ENCODE data around the gene RPP30. TPM values are rescaled to one million over a fixed set of nuclear protein-coding genes. Genes with fewer than 3 reads are reported as not detected.

RPP30 gene
- polyA plus RNA-seq, 6 donors from 2014 or later: 21.6 to 57.4 (median 50.7) TPM

DNA sequence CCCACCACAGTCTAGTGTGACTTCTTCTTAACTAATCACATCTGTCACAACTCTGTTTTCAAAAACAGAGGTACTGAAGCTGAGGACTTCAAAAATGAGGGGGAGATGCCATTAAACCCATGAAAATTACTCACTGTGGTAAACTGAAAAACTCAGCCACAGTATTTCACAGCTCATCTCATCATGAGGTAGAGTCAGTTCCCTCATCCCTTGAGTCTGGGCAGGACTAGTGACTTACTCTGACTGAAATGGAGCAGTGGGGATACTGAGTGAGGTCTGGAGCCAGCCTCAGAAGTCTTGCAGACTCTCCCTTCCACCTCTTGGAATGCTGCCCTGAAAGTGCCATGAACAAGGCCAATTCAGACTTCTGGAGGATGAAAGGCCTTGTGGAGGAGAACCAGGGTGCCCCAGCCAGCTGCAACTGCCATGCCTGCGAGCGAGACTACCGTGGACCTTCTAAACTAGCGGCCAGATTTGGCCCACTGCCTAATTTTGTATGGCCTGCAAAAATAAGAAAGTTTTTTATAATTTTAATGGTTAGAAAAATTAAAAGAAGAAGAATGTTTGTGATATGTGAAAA, 73.8 kb downstream of the RPP30 start:
- ATAC-seq (ENCODE audit: low read depth in 2 of 2) (no peak), DNase-seq (no peak)
- Mint-ChIP-seq H3K4me1 (peaks cover 0 to 3% (median 0%) of the 10 kb centered on the region in 3 donors), H3K4me3 (no peak overlapping the region), H3K27me3 (no peaks in the 10 kb centered on the region), H3K36me3 (peaks cover 0 to 6% of the 10 kb centered on the region in 2 donors), H3K9me3 (no peaks in the 10 kb centered on the region), H3K27ac (peak overlapping the region in 1 of 6 donors; percentile 32)

DNA sequence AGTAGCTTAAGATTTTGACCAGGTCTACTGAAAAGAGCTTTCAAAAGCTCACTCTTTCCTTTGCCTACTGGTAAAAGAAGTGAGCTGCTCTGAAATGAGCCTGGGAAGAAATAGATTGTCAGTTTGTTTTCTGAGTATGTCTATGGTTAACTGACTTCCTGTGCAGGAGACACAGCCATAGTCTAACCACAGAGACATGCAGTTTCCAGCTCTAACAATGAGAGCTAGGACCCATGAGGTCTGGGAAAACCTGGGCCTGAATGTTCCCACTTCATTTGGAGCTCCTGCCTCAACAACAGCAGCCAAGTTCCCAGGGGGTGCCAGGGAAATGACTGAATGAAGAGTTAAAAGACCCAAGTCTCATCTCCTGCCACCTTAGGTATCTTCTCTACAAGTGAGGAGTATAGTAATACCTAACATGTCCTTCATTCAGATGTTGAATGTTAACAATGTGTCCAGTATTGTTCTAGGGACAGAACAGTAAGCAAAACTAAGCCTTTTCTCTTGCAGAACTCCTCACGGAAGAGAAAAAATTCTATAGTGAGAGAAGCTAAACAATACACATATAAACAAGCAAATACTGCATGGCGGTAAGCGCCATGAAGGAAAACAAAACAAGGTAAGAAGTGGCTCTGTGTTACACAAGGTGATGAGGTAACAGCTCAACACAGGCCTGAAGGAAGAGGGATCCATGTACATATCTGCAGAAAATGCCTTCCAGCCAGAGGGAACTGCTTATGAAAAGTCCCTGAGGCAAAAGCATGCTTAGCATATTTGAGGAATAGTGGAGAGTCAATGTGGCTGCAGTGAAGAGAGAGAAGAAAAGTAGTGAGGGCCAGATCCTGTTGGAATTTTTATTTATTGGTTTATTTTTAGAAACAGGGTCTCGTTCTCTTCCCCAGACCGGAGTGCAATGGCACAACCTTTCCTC, 75.5 kb downstream of the RPP30 start:
- ATAC-seq (ENCODE audit: low read depth in 2 of 2) (no peak), DNase-seq (no peak)
- Mint-ChIP-seq H3K36me3 (peaks cover 0 to 6% of the 10 kb centered on the region in 2 donors), H3K27me3 (no peaks in the 10 kb centered on the region), H3K27ac (peak overlapping the region in 1 of 6 donors; percentile 10), H3K9me3 (peaks cover 0 to 5% (median 0%) of the 10 kb centered on the region in 7 donors), H3K4me1 (peaks cover 0 to 3% (median 0%) of the 10 kb centered on the region in 3 donors), H3K4me3 (no peak overlapping the region)

Other genes starting within 250 kb of the RPP30 start
- gene HTR7, start 13.9 kb upstream of the RPP30 start, polyA plus RNA-seq (ENCODE audit: low read depth in 6 of 6): not detected
- not detected for gene ANKRD1, start 49.1 kb downstream of the RPP30 start, polyA plus RNA-seq (ENCODE audit: low read depth in 6 of 6)